ENCODE results near the gene C11orf54. TPM values are rescaled to one million over a fixed set of nuclear protein-coding genes. Genes with fewer than 3 reads are reported as not detected.

Gene C11orf54
- total RNA-seq, 3 donors from 2014 or later = 42.8 to 96.0 (median 48.0) TPM

DNA sequence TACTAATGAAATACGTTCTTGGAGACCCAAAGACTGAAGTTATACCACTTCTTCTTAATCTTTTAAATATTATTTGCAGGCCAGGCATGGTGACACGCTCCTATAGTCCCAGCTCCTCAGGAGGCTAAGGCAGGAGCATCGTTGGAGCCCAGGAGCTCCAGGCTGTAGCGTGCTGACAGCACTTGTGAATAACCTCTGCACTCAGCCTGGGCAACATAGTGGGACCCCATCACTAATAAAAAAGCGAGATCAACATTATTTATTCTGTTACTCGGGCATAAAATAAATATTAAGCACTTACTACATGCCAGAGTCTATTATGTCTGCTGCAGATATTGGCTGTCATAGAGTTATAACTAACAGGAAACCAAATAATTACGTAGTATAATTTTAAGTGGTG lies 41.9 kb downstream of the C11orf54 start:
- Histone ChIP-seq H3K9me3 (no peaks in the 10 kb centered on the region), H3K4me3 (no peak overlapping the region), H3K36me3 (ENCODE audit: low read depth) (no peaks in the 10 kb centered on the region), H3K4me1 (ENCODE audit: low read depth) (peaks cover 20% of the 10 kb centered on the region)
- no peak for ATAC-seq
- intact Hi-C loops (cut with DNase I, micrococcal nuclease) = no loop called here
- no peak for TF ChIP-seq CTCF (IDR thresholded peaks at IDR 0.05)
- DNase-seq = no peak

DNA sequence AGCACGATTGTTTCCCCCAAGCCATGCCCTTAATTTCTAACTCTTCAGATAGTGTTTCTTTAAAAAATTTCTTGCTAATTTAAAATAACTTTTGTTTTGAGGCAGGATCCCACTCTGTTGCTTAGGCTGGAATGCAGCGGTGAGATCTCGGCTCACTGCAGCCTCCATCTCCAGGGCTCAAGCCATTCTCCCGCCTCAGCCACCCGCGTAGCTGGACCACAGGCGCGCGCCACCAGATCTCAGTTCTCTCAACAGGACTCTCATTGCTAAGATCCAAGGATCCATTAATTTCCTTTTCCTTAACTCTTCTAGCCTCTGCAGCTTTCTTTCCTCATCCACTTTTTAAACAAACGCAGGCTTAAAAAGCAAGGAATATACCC lies 42.3 kb downstream of the C11orf54 start:
- Histone ChIP-seq H3K4me3 (peak overlapping the region; percentile 86), H3K4me1 (ENCODE audit: low read depth) (peaks cover 20% of the 10 kb centered on the region), H3K36me3 (ENCODE audit: low read depth) (no peaks in the 10 kb centered on the region), H3K9me3 (no peaks in the 10 kb centered on the region)
- no peak for TF ChIP-seq CTCF (IDR thresholded peaks at IDR 0.05)
- DNase-seq = no peak
- peak; percentile 39 for ATAC-seq
- intact Hi-C loops (cut with DNase I, micrococcal nuclease) = no loop called here

GRCh38 chr11:93784145-93784934 lies 42.9 kb downstream of the C11orf54 start, which contains the start of gene MED17:
TSS of gene MED17 (plus strand) at chr11:93784282. CDS start at chr11:93784514, 232 bp downstream.
- no peaks in the 10 kb centered on the region for H3K36me3 ChIP-seq (ENCODE audit: low read depth)
- DNase-seq (peak; percentile 92 to 95 (median 94)), ATAC-seq (peak; percentile 99)
- no peaks in the 10 kb centered on the region for H3K9me3 ChIP-seq
- peaks cover 20% of the 10 kb centered on the region for H3K4me1 ChIP-seq (ENCODE audit: low read depth)
- TF ChIP-seq CTCF (IDR thresholded peaks at IDR 0.05) = peak; percentile 40
- intact Hi-C loops (cut with DNase I, micrococcal nuclease) = no loop called here
- H3K4me3 ChIP-seq = peak within 1 kb of the TSS; percentile 86

GRCh38 chr11:93784935-93785360 lies 43.5 kb downstream of the C11orf54 start:
- Histone ChIP-seq H3K4me3 (peak overlapping the region; percentile 86), H3K4me1 (ENCODE audit: low read depth) (peaks cover 20% of the 10 kb centered on the region), H3K36me3 (ENCODE audit: low read depth) (no peaks in the 10 kb centered on the region), H3K9me3 (no peaks in the 10 kb centered on the region)
- ATAC-seq (peak; percentile 14), DNase-seq (peak in 1 of 3 donors; percentile 40)
- TF ChIP-seq CTCF (IDR thresholded peaks at IDR 0.05) = no peak
- intact Hi-C loops (cut with DNase I, micrococcal nuclease) = no loop called here

DNA sequence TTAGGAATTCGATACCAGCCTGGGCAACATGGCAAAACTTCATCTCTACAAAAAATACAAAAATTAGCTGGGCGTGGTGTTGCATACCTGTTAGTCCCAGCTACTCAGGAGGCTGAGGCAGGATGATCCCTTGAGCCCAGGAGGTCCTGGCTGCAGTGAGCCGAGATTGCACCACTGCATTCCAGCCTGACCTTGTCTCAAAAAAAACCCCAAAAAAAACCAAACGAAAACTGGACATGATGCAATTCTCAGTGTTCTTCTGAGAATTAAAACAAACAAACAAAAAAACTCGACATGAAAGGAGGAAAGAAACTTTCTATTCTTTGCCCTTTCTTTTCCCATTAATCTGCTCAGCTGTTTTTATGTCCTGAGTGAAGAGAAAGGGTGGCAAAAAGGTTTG lies 50.0 kb downstream of the C11orf54 start:
- intact Hi-C loops (cut with DNase I, micrococcal nuclease) = no loop called here

More for the DNA sequence above, 50.0 kb downstream of the C11orf54 start:
- peaks cover 36% of the 10 kb centered on the region for H3K36me3 ChIP-seq (ENCODE audit: low read depth)
- peaks cover 7% of the 10 kb centered on the region for H3K4me1 ChIP-seq (ENCODE audit: low read depth)
- no peak for DNase-seq
- no peak overlapping the region for H3K4me3 ChIP-seq
- no peak for ATAC-seq
- no peaks in the 10 kb centered on the region for H3K9me3 ChIP-seq
- TF ChIP-seq CTCF (IDR thresholded peaks at IDR 0.05) = no peak

All from mucosa of descending colon (tissue), 3 donors.